ENCODE measurements around the gene KCNQ2.

Gene KCNQ2

GRCh38 chr20:63351811-63352591 is 120.5 kb downstream of the KCNQ2 start:
- peak; percentile 26 for DNase-seq

GRCh38 chr20:63351326-63351700 is 121.1 kb downstream of the KCNQ2 start:
- DNase-seq, result no peak

GRCh38 chr20:63350597-63351325 is 121.7 kb downstream of the KCNQ2 start:
- DNase-seq, result no peak

All from NCI-H2171 treated with DMSO at 0.1 percent for 48 hours (cell line).